HepG2 (cell line): ENCODE measurements around the gene MEIOB. TPM values are rescaled to one million over a fixed set of nuclear protein-coding genes. Genes with fewer than 3 reads are reported as not detected.

Experiments
- ADNP ChIP-seq: sonication (generic); formaldehyde crosslinking; IDR thresholded peaks from 2 replicates; pipeline ENCODE4 v1.4.0; 2020; ENCODE audit warnings: missing genetic modification reagents
- ARNTL ChIP-seq: sonication (generic); formaldehyde crosslinking; IDR thresholded peaks from 2 replicates; pipeline ENCODE4 v1.4.0; 2020; ENCODE audit warnings: mild to moderate bottlenecking, missing genetic modification reagents
- DMAP1 ChIP-seq: IDR thresholded peaks from 2 replicates; pipeline ENCODE4 v1.6.1; 2016
- ERF ChIP-seq: IDR thresholded peaks from 2 replicates; pipeline ENCODE4 v1.6.1; 2018; ENCODE audit warnings: missing biosample characterization, missing genetic modification reagents
- FOSL2 ChIP-seq: sonication (generic); formaldehyde crosslinking; IDR thresholded peaks from 2 replicates; pipeline ENCODE4 v1.4.0; 2020; ENCODE audit warnings: missing genetic modification reagents
- GLMP ChIP-seq: sonication (generic); formaldehyde crosslinking; IDR thresholded peaks from 2 replicates; pipeline ENCODE4 v1.9.0; 2021; ENCODE audit warnings: missing genetic modification reagents, mild to moderate bottlenecking, borderline replicate concordance
- GTF3A ChIP-seq: sonication (generic); formaldehyde crosslinking; conservative IDR thresholded peaks from 2 replicates; pipeline ENCODE4 v1.4.0; 2020; ENCODE audit warnings: mild to moderate bottlenecking, missing genetic modification reagents
- IRF2 ChIP-seq: IDR thresholded peaks from 2 replicates; pipeline ENCODE4 v1.6.1; 2018; ENCODE audit warnings: missing genetic modification reagents, missing compliant biosample characterization
- KDM1A ChIP-seq: IDR thresholded peaks from 2 replicates; pipeline ENCODE4 v1.6.1; 2016; ENCODE audit warnings: missing compliant biosample characterization
- KLF15 ChIP-seq: sonication (generic); formaldehyde crosslinking; IDR thresholded peaks from 2 replicates; pipeline ENCODE4 v1.8.1; 2023; ENCODE audit warnings: borderline replicate concordance, mild to moderate bottlenecking, inconsistent platforms, missing genetic modification reagents, mixed read lengths
- MAFK ChIP-seq, 2 experiments: IDR thresholded peaks in 1 of 2; conservative IDR thresholded peaks in 1 of 2; 2 replicates each; pipeline ENCODE4 v1.6.1; 2011; ENCODE audit warnings: improper control_type of control experiment in 2 of 2, low read length in 2 of 2
- MBNL3 ChIP-seq: fragments of 250-450 bp; sonication (Bioruptor Pico); conservative IDR thresholded peaks from 2 replicates; pipeline ENCODE4 v1.8.0; 2022; ENCODE audit warnings: mild to moderate bottlenecking, inconsistent platforms
- NFE2 ChIP-seq: sonication (generic); formaldehyde crosslinking; IDR thresholded peaks from 2 replicates; pipeline ENCODE4 v1.4.0; 2020; ENCODE audit warnings: missing genetic modification reagents
- PITX1 ChIP-seq: sonication (generic); formaldehyde crosslinking; IDR thresholded peaks from 2 replicates; pipeline ENCODE4 v1.5.1; 2020; ENCODE audit warnings: mild to moderate bottlenecking, missing genetic modification reagents
- RBFOX2 ChIP-seq: fragments of 200-400 bp; formaldehyde crosslinking; IDR thresholded peaks from 2 replicates; pipeline ENCODE4 v1.6.1; 2017; ENCODE audit warnings: low read depth, mild to moderate bottlenecking, low read length
- RFXANK ChIP-seq: IDR thresholded peaks from 2 replicates; pipeline ENCODE4 v1.6.1; 2016
- SIX1 ChIP-seq: sonication (generic); formaldehyde crosslinking; IDR thresholded peaks from 2 replicates; pipeline ENCODE4 v1.4.0; 2020; ENCODE audit warnings: missing genetic modification reagents, borderline replicate concordance
- SNAPC2 ChIP-seq: sonication (generic); formaldehyde crosslinking; IDR thresholded peaks from 2 replicates; pipeline ENCODE4 v1.8.1; 2022; ENCODE audit warnings: mild to moderate bottlenecking, missing genetic modification reagents
- STAT5B ChIP-seq: sonication (generic); formaldehyde crosslinking; IDR thresholded peaks from 2 replicates; pipeline ENCODE4 v1.4.0; 2020; ENCODE audit warnings: missing genetic modification reagents
- ZFP91 ChIP-seq: sonication (generic); formaldehyde crosslinking; IDR thresholded peaks from 2 replicates; pipeline ENCODE4 v1.9.0; 2022; ENCODE audit warnings: missing genetic modification reagents, mild to moderate bottlenecking, borderline replicate concordance
- ZNF317 ChIP-seq: sonication (generic); formaldehyde crosslinking; IDR thresholded peaks from 2 replicates; pipeline ENCODE4 v1.5.0; 2020; ENCODE audit warnings: mild to moderate bottlenecking, missing genetic modification reagents
- ZNF431 ChIP-seq: sonication (generic); formaldehyde crosslinking; IDR thresholded peaks from 2 replicates; pipeline ENCODE4 v1.9.0; 2022; ENCODE audit warnings: missing genetic modification reagents, low read depth, mild to moderate bottlenecking, borderline replicate concordance
- ZNF597 ChIP-seq: sonication (generic); formaldehyde crosslinking; IDR thresholded peaks from 2 replicates; pipeline ENCODE4 v1.5.0; 2020; ENCODE audit warnings: missing genetic modification reagents
- ZNF770 ChIP-seq: sonication (generic); formaldehyde crosslinking; IDR thresholded peaks from 2 replicates; pipeline ENCODE4 v1.5.0; 2020; ENCODE audit warnings: mild to moderate bottlenecking, missing genetic modification reagents
- ZNF83 ChIP-seq: sonication (generic); formaldehyde crosslinking; IDR thresholded peaks from 2 replicates; pipeline ENCODE4 v1.4.0; 2020; ENCODE audit warnings: missing genetic modification reagents, mild to moderate bottlenecking, borderline replicate concordance
- polyA plus RNA-seq, 8 experiments: library from polyadenylated mRNA; depleted of rRNA in 3 of 8; stranded (reverse) in 7 of 8; unstranded in 1 of 8; fragments of >200 nt; fragmentation: Illumina TruSeq in 4 of 8; extraction: Trizol in 4 of 8; gene quantifications; 2 replicates each; pipeline versions ENCODE4 v1.2.1 to v1.2.3, GENCODE V29; 2011 to 2016; ENCODE audit warnings: low read depth in 4 of 8, missing spikeins in 1 of 8, mixed read lengths in 1 of 8; ENCODE audit not compliant: insufficient read depth in 1 of 8
- total RNA-seq, 5 experiments: library from RNA; depleted of rRNA; stranded (reverse); fragments of >200 nt; fragmentation: Illumina TruSeq; extraction: Trizol; gene quantifications; 2 replicates each; pipeline ENCODE4 v1.2.3, GENCODE V29; 2016; ENCODE audit warnings: low read depth in 1 of 5

The MEIOB gene
- total and polyA plus RNA-seq, 2 of the 13 experiments (the other 11 are each of a cell fraction or from before 2014, with no cell fraction given): 0.17 TPM; not detected in 1

- peak; percentile 67 for TF ChIP-seq ZNF317 (CRISPR knock-in tag)
- no peak for TF ChIP-seq ADNP
- TF ChIP-seq ZNF83: no peak
- TF ChIP-seq IRF2 (CRISPR knock-in tag): no peak; the same call in 1 of the 2 replicates
- TF ChIP-seq ZFP91 (CRISPR knock-in tag): no peak
- TF ChIP-seq NFE2 (CRISPR knock-in tag): no peak
- TF ChIP-seq FOSL2: peak; percentile 57
- TF ChIP-seq ERF (CRISPR knock-in tag): peak; percentile 74; the same call in 1 of the 2 replicates
- no peak for TF ChIP-seq SIX1 (CRISPR knock-in tag)
- TF ChIP-seq KDM1A (CRISPR knock-in tag): no peak
- peak; percentile 66; the same call in 1 of the 2 replicates for TF ChIP-seq ZNF770 (CRISPR knock-in tag)
- TF ChIP-seq GTF3A (CRISPR knock-in tag): no peak
- peak; percentile 20; the same call in 1 of the 2 replicates for TF ChIP-seq ARNTL
- no peak for TF ChIP-seq MBNL3
- peak; percentile 85; the same call in 1 of the 2 replicates for TF ChIP-seq SNAPC2 (CRISPR knock-in tag)
- TF ChIP-seq RFXANK (CRISPR knock-in tag): no peak
- peak; percentile 72 for TF ChIP-seq RBFOX2
- TF ChIP-seq PITX1 (CRISPR knock-in tag): peak; percentile 90
- TF ChIP-seq ZNF597: no peak
- no peak for TF ChIP-seq MAFK (conservative IDR thresholded peaks at IDR 0.05 in 1 of 2, IDR thresholded peaks at IDR 0.05 in 1 of 2; ENCODE audit: low read length in 2 of 2)
- TF ChIP-seq DMAP1 (CRISPR knock-in tag): 0 out of 2 replicates have a peak, but pooled peaks have one; percentile 51
- TF ChIP-seq KLF15 (CRISPR knock-in tag): no peak
- no peak for TF ChIP-seq STAT5B
- TF ChIP-seq GLMP: no peak
- TF ChIP-seq ZNF431 (CRISPR knock-in tag): no peak
These were observed 43.1 kb downstream of the MEIOB start (continued) for GRCh38 chr16:1828645-1829410.
